GM21723 (cell line): ENCODE data around the gene THUMPD3.
A peak's percentile ranks its signal among the peaks of the same experiment; 100 is the strongest.

Experiments used
- ATAC-seq: cut with Tn5 transposase; IDR thresholded peaks from one replicate; pipeline ENCODE4 v1.9.1; 2021; ENCODE audit warnings: mild to moderate bottlenecking, moderate library complexity; ENCODE audit not compliant: unreplicated experiment

Gene THUMPD3

DNA sequence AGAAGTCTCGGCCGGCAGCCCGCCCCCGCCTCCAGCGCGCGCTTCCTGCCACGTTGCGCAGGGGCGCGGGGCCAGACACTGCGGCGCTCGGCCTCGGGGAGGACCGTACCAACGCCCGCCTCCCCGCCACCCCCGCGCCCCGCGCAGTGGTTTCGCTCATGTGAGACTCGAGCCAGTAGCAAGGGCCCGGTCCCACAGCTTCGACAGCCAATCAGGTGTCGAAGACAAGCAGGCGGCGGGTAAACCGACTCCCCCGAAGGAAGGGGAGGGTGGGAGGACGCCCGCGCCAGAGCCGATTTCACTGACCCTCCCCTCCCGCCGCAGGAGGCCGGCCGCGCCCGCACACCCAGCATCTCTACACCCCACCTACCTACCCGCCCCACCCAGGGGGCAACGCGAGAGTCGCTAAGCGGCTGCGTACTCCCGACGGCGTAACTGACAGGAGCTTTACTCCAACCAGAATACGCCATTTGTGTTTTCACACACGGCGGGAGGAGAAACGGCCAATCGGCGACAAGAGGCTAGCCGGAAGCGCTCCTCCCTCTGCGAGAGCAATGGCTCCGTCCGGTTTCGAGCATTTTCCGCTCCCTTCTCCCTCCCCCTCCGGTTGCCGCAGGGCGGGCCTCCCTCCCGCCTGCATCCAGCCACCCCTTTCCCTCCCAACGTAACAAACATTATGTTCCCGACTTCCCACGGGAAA lies 33.9 kb downstream of the THUMPD3 start:
- peak; percentile 75 for ATAC-seq

DNA sequence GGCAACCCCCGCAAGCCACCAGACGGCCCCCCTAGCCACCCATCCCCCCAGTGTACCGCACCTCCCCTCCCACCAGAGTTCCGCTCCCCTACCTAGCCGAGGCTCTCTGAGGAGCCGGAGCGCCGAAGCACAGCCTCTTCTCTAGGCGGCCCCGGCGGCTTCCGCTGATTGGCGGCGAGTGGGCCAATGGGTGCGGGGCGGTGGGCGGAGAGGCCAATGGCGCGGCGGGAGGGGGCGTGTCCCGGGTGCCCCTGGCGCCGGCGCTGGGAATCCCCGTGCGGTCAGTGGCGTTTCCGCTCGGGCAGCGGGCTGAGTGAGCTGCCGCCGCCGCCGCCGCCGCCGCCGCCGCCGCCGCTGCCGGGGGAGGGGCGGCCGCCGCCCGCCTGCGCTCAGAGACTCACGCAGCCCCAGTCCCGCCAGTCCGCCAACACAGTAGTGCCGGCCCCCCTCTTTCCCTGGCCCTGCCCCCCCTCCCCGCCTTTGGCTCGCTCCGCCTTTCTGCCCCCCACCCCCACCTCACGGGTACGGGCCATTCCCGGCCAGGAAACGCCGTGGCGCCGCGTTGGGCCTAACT lies 34.6 kb downstream of the THUMPD3 start, which contains the start of gene SETD5:
Gene SETD5 (plus strand): TSS at position 284 of the 574 bp plus-strand sequence. CDS start 31,324 bp downstream, outside the sequence.
- peak; percentile 54 for ATAC-seq

DNA sequence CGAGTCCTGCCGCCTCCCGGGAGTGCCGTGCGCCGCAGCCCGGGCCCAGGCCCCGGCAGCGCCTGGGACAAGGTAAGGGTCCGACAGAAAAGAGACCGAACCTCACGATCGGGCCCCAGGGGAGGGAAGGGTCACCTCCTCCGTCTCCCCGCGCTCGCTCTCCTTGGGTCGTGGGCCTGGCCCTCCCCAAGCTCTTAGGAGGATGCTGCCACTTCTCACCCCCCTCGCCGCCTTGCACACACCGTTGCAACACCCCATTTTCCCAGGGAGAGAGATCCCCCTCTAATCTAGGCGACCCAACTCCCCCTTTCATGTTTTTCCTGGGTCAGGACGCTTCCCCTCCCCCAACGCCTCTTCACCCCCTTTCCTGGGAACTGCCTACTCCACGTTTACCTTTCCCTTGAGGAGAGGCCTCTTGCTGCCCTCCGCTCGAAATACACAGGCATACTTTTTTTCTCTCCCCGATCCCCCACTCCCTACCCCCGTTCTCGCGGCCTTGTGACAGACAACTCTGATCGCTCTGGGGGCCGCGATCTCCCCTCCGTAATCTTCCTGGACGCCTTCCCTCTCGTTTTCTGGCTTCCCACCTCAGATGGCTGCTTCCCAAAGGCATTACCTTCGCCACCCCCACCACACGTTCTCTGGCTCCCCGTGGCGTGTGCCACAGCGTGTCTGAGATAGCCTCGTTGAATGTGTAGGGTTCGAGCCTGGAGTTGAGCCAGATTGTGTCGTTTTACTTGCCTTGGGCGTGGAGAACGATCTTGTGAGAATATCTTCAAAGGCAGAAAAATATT lies 35.2 kb downstream of the THUMPD3 start:
- ATAC-seq: no peak

DNA sequence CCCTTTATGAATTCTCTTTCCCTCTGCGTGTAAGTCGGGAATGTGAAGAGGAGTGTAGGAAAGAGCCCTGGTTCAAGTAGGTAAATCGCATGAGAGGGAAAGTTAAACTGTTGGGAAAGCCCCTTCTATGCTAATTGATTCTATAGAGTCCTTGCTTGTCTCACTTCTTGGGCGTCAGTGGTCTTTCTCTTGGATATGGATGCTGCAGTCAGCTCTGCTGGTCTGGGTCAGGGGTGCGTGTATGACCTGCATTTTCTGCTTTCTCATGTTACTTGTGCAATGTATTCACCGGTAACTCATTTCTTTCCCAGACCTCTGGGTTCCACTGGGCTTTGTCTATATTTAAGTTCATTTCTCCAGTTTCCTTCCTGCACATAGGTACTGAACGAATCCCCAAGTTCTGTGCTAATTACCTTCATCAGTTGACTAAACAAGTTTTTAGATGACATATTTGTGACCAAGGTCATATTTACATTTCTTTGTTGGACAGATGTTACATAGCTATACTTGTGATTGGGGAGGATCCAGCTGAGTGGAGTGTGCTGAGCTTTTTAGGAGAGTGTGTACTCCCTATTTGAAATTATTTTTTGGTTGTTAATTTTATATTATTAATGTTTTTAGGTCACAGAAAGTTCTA lies 36.0 kb downstream of the THUMPD3 start:
- ATAC-seq: no peak

DNA sequence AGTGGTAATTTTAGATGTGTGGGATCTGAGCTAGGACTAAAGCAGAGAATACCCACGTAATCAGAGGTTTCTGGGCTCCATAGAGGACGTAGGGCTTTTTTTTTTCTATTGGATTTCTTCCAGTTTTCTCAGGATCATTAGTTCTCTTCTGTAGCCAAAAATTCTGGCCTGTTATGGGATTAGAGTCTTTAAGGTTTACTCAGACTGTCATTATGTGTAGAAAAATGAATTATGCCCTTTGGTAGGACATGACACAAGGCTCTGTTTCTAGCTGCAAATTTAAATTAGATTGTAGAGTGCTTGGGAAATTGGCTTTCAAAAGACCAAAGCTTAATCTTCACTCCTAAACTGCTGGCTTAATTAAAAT lies 36.5 kb downstream of the THUMPD3 start:
- ATAC-seq: no peak

DNA sequence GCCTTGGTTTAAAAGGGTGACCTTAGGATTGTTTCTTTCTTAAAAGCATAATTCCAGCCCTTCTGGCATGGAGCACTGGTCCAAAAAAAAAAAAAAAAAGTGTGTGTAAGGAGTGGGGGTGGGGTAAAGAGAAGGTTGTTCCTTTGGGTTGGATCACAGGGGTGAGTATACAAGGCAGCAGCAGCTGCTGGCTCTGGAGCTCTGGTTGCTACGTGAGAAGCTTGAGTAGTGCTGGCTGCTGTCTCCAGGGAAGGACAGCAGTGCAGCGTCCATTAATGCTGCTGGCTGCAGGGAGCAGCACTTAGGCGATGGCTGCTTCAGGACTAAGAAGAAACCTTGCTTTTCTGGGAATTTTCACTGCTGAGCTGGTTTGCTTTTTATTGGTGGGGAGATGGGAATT lies 36.9 kb downstream of the THUMPD3 start:
- ATAC-seq: no peak

DNA sequence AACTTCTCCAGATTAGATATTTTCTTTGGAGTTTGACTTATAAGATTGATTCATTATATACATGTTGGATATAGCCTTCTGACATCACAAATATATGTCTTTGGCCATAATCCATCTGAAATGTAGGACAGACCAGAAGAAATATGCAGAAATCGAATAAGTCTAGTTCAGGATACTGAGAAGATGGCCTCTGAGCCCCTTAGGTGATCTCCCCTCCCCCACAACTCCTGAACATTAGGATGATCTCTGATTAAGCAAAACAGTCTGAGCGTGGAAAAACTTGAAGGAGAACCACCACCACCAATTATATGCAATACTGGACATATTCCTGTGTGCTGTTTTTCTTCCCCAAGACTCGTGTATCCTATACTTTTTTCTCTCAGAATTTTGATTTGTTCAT lies 37.8 kb downstream of the THUMPD3 start:
- no peak for ATAC-seq

DNA sequence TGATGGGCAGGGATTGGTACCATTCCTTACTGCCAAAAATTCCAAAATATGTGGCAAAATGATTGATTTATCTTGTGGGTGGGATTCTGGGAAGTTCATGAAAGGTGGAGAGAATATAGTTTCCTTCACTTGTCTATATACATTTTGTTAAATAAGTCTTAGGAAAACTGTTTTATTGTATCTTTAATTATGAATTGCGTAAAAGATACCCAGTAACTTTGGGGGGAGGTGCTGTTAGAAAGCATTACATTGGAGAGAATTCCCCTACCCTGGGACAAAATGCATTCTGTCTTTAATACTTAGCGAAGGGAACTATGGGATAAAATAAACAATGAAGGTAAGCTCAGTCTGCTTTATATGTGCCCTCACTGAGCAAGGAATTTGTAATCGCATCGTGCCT lies 39.1 kb downstream of the THUMPD3 start:
- ATAC-seq: no peak

DNA sequence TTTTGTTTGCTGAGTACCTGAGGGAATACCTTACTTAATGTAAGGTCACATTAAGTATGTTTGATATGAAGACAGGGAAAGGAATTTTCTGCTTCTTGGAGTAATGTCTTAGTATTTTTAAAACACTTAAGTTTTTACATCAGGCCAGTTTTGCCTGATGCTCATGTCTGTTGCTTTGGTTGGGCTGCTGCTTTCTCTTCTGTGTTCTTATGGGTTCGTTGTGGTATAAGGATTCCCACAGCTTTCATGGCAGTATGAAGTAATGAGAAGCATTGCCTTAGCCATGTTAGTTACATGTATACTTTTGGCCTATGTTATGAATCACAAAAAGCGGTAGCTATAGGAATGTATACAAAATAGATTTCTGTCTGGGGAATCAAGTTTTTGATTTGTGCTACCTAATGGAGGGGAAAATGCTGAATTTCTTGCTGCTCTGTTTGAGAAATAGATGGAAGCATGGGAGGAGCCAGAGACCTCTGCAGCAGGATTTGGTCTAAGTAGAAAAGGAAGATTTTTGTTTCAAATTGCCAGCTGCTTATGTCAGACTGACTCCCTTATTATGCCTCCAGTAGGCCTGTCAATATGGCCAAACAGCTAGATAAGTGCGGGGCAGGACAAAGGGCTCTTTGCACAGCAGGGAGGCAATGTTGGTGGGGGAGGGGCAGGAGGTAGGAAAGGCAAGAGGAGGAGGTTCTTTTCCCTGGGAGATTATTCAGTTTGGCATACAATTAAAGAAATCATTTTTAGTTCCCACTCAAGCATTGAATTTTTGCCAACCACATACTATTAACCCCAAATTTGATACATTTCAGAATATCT lies 39.8 kb downstream of the THUMPD3 start:
- ATAC-seq: no peak

DNA sequence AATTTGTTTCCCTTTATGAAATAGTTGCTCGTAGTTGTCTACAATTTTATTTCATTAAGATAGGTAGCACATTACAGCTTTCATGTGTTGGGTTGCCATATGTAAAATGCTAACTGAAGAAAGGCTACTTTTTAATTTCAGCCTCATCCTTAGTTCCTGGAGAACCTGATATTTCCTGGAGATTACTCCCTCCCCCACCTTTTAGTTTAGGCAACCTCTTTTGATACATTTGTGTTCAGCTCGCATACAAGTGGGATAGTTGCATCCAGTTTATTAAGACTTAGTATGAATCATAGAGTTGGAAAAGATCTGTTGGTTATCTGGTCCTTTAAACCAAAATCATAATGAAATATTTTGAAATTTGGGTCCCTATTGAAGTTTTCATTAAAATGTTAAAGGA lies 40.6 kb downstream of the THUMPD3 start:
- no peak for ATAC-seq

DNA sequence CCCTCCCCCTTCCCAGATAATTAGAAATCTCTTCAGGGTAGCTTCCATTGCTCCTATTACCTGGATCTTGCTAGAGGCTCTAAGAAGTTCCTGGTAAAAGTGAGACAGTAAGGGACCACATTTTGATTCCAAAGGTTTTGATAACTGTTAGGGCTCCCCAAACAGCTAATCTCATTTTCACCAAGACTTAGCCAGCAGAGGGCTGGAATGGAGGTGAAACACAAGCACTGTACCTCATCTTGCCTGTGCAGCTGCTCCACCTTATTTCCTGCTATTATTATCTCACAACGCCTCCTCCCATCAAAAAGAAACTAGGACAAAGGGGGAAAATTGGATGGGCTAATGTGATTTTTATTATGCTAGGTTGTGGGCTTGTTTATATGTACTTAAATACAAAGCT lies 41.8 kb downstream of the THUMPD3 start:
- no peak for ATAC-seq

DNA sequence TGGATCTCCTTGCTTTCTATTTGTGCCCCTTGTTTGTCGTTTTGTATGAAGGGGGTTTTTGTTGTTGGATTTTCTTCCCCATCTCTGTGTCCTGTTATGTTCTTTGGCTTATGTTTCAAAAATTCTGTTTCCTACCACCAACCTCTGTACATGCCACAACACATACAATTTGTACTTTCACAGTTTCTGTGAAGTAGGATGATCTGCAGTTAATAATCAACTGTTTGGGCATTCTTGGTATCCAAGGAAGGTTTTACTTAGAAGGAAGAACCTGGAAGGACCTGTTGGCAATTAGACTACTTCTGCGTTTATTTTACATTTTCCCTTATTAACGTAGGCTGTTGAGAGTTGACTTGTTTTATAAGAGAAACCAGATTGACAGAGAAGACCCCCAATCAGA lies 42.9 kb downstream of the THUMPD3 start:
- ATAC-seq: no peak

DNA sequence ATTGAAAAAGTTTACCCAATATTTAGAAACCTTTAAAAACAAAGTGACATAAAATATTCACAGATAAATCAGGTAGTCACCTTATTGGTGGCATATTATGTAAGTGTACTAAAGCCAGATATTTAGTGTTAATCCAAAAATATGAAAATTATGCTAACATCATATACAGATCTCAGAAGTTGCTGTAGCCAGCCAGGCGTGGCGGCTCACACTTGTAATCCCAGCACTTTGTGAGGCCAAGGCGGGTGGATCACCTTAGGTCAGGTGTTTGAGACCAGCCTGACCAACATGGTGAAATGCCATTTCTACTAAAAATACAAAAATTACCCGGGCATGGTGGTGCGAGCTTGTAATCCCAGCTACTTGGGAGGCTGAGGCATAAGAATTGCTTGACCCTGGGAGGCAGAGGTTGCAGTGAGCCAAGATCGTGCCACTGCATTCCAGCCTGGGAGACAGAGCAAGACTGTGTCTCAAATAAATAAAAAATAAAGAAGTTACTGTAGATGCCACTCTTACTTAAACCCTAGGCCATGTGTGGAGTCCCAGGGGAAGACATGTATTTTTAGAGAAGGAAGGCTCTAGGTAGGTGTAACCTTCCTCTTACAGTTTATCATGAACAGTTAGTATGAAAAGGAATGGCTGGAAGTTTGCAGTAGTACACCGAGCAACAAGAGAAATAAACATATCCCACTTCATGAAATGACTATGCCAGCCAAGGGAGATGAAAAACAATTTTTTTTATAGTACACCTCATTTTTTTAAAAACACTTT lies 44.2 kb downstream of the THUMPD3 start:
- no peak for ATAC-seq

DNA sequence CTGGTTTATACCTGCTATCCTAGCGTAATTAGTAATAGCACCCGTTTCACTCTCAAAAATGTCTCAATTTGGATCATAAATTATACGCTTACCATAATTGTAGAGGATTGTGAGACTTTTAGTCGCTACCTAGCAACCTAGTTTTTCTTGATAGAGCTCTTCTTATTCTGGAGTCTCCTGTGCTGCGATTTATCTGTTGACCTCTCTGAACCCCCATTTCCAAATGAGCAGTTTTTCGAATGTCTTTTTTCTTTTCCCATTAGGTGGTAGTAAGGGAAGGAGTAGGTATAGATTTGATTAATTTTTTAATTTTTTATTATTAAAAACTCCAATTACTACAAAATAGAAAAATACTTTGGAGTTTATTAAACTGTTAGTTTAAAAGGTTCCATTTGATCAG lies 45.2 kb downstream of the THUMPD3 start:
- no peak for ATAC-seq

DNA sequence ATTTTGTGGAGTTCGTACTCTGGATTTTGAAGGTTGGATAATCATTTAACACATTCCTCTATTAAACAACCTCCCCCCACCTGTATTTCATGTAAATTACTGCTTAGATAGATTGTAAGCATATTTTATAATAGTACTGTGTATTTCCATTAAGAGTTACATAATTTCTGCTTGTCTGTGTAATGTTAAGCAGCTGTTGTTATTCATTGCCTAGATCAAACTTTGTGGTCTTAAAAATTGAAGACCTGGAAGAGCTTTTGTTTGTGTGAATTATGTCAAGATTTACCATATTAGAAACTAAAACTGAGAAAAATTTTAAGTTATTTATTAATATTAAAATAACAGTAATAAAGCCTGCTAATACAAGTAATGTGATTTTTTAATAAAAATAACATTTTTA lies 45.7 kb downstream of the THUMPD3 start:
- ATAC-seq: no peak

DNA sequence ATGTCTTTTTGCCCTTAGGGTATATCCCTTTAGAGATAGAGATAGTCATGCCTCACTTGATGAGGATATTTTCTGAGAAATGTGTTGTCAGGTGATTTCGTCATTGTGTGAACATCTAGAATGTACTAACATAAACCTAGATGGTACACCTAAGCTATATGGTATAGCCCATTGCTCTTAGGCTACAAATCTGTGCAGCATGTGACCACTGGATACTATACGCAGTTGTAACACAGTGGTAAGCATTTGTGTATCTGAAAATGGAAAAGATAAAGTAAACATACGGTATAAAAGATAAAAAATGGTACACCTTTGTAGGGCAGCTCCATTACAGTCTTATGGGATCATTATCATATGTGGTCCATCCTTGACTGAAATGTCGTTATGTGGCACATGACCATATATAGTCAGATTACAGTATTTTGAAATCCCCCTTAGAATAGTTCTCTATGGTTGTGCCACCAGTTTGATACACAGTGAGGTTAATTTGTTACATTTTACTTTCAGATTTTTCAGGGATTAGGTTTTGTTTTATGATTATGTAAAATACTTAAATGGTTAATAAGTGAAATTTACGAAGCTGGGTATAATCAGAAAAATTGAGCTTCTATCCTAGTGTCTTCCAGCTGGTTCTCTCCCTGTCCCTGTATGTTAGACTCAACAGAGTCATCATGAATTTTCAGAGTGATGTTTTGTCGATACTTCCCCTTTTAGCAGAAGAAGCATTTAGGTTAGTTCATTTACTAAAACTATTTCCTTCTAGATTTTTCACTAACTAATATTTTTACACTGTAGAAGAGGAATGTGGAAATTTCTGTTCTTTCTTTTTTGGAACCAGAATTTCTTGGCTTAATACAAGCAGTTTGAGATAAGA lies 47.4 kb downstream of the THUMPD3 start:
- ATAC-seq: no peak

DNA sequence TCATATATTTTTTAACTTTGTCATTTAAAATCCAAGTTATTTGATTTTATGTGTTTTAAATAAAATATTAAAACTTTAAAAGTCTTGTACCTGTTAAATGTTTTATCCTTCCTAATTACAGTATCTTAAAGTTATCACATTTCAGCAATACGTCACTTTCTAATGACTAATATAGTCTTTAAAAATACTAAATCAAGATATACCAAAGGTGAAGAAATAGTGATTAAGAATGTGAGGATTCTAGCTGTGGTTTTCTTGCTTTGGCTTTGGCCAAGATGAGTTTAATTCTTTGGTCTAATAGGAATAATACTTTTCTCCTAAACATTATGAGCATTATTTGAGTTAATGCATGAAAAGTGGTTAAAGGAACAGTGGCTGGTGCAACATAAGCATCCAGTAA lies 48.4 kb downstream of the THUMPD3 start:
- no peak for ATAC-seq

DNA sequence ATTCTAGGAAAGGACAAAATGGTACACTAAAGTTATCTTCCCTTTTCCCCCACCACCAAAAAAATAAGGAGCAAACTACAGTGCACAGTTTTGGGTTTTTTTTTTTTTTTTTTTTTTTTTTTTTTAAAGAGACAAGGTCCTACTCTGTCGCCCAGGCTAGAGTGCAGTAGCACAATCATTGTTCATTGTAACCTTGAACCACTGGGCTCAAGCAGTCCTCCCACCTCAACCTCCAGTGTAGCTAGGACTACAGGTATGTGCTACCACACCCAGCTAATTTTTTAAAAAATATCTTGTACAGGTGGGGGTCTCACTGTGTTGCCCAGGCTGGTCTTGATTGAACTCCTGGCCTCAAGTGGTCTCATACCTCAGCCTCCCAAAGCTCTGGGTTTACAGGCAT lies 49.4 kb downstream of the THUMPD3 start:
- ATAC-seq: no peak

DNA sequence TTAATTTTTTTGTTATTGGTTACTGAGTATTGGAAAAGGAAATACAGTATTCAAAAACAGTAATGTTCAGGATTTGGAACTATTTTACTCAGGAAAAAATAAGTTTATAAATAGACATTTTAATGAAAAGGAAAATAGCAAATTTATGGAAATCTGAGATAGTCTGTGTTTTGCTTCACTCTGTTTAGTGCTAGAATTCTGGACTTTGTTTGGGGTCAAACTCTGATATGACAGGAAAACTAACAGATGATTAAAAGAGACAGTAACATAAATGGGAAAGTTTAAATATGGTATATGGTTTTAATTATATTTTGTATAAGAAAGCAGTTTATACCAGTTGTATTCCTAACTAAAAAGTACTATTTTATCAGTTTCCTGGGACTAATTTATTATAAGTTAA lies 52.0 kb downstream of the THUMPD3 start:
- no peak for ATAC-seq
